Thyroid gland (tissue), 4 donors: ENCODE measurements around the gene SGPL1.

Experiments
- CTCF ChIP-seq, 6 experiments: fragments of 200-600 bp in 3 of 6; fragments of 450-650 bp in 3 of 6; sonication (generic) in 3 of 6; IDR thresholded peaks; one replicate each; pipeline ENCODE4 v1.5.1; 2016 to 2019; ENCODE audit warnings: antibody characterized with exemption in 6 of 6, mild to moderate bottlenecking in 2 of 6, inconsistent platforms in 1 of 6, moderate library complexity in 1 of 6
- POLR2A ChIP-seq, 2 donors: fragments of 450-650 bp; IDR thresholded peaks; one replicate each; pipeline ENCODE4 v1.6.1; 2017; ENCODE audit warnings: antibody characterized with exemption in 2 of 2, mild to moderate bottlenecking in 2 of 2, moderate library complexity in 1 of 2

- no peak for TF ChIP-seq CTCF (IDR thresholded peaks at IDR 0.05)
- no peak for TF ChIP-seq POLR2A (IDR thresholded peaks at IDR 0.05)
These were observed 11.3 kb upstream of the SGPL1 start for GRCh38 chr10:70804421-70804808.
